Parathyroid adenoma (tissue), 2 donors: ENCODE data around the gene RAC3.

Experiments used
- H2AFZ ChIP-seq: fragments of 300-600 bp; sonication (generic); one replicate; pipeline ENCODE4 v1.7.0; 2017; ENCODE audit warnings: antibody characterized with exemption, mild to moderate bottlenecking
- H3K27ac ChIP-seq: fragments of 300-600 bp; sonication (generic); one replicate; pipeline ENCODE4 v1.7.0; 2017
- H3K27me3 ChIP-seq: fragments of 300-600 bp; sonication (generic); one replicate; pipeline ENCODE4 v1.7.0; 2017; ENCODE audit warnings: low read length; ENCODE audit not compliant: control insufficient read depth, insufficient read depth
- H3K36me3 ChIP-seq: fragments of 300-600 bp; sonication (generic); one replicate; pipeline ENCODE4 v1.7.0; 2017; ENCODE audit warnings: low read length; ENCODE audit not compliant: control insufficient read depth, insufficient read depth
- H3K4me1 ChIP-seq: fragments of 300-600 bp; sonication (generic); one replicate; pipeline ENCODE4 v1.7.0; 2017; ENCODE audit warnings: control low read depth
- H3K4me2 ChIP-seq: fragments of 300-600 bp; sonication (generic); one replicate; pipeline ENCODE4 v1.7.0; 2017; ENCODE audit warnings: low read length
- H3K4me3 ChIP-seq: fragments of 300-600 bp; sonication (generic); one replicate; pipeline ENCODE4 v1.7.0; 2017; ENCODE audit warnings: low read depth, low read length
- H3K79me2 ChIP-seq: fragments of 300-600 bp; sonication (generic); one replicate; pipeline ENCODE4 v1.7.0; 2017; ENCODE audit warnings: control low read depth
- H3K9ac ChIP-seq: fragments of 300-600 bp; sonication (generic); one replicate; pipeline ENCODE4 v1.7.0; 2017; ENCODE audit warnings: mild to moderate bottlenecking
- H3K9me3 ChIP-seq: fragments of 300-600 bp; sonication (generic); one replicate; pipeline ENCODE4 v1.7.0; 2017; ENCODE audit warnings: low read length; ENCODE audit not compliant: control insufficient read depth
- CTCF ChIP-seq: fragments of 300-600 bp; sonication (generic); IDR thresholded peaks from one replicate; pipeline ENCODE4 v1.7.0; 2017; ENCODE audit warnings: antibody characterized with exemption, mild to moderate bottlenecking
- donor health status: primary hyperparathyroidism.

RAC3 gene

GRCh38 chr17:82043507-82043906 lies 12.0 kb downstream of the RAC3 start:
- Histone ChIP-seq H3K4me1 (no peaks in the 10 kb centered on the region), H3K36me3 (no peaks in the 10 kb centered on the region), H3K27me3 (no peaks in the 10 kb centered on the region), H3K4me2 (no peak overlapping the region), H3K9me3 (no peaks in the 10 kb centered on the region), H2AFZ (no peak overlapping the region), H3K4me3 (no peak overlapping the region), H3K27ac (no peak overlapping the region), H3K9ac (no peak overlapping the region), H3K79me2 (no peaks in the 10 kb centered on the region)
- TF ChIP-seq CTCF: no peak

GRCh38 chr17:82045936-82046484 lies 14.5 kb downstream of the RAC3 start:
- H3K4me1 ChIP-seq: no peaks in the 10 kb centered on the region
- no peak overlapping the region for H2AFZ ChIP-seq
- no peak overlapping the region for H3K27ac ChIP-seq
- no peak overlapping the region for H3K4me2 ChIP-seq
- no peak overlapping the region for H3K4me3 ChIP-seq
- no peaks in the 10 kb centered on the region for H3K9me3 ChIP-seq
- H3K9ac ChIP-seq: no peak overlapping the region
- H3K79me2 ChIP-seq: no peaks in the 10 kb centered on the region
- H3K27me3 ChIP-seq: no peaks in the 10 kb centered on the region
- TF ChIP-seq CTCF: no peak
- H3K36me3 ChIP-seq: no peaks in the 10 kb centered on the region

- no peak overlapping the region for H3K27ac ChIP-seq
- TF ChIP-seq CTCF: no peak
- H3K36me3 ChIP-seq: no peaks in the 10 kb centered on the region
These were observed 15.4 kb downstream of the RAC3 start for GRCh38 chr17:82046903-82047302.

GRCh38 chr17:82047379-82047778 lies 15.9 kb downstream of the RAC3 start:
- no peak overlapping the region for H3K9ac ChIP-seq
- H2AFZ ChIP-seq: no peak overlapping the region
- H3K4me1 ChIP-seq: no peaks in the 10 kb centered on the region
- H3K36me3 ChIP-seq: no peaks in the 10 kb centered on the region
- no peaks in the 10 kb centered on the region for H3K79me2 ChIP-seq
- H3K27me3 ChIP-seq: no peaks in the 10 kb centered on the region
- no peaks in the 10 kb centered on the region for H3K9me3 ChIP-seq
- H3K4me2 ChIP-seq: no peak overlapping the region
- no peak overlapping the region for H3K4me3 ChIP-seq
- no peak overlapping the region for H3K27ac ChIP-seq
- no peak for TF ChIP-seq CTCF

More at GRCh38 chr17:82046903-82047302, 15.4 kb downstream of the RAC3 start:
- Histone ChIP-seq H3K4me2 (no peak overlapping the region), H3K27me3 (no peaks in the 10 kb centered on the region), H3K9ac (no peak overlapping the region), H2AFZ (no peak overlapping the region), H3K79me2 (no peaks in the 10 kb centered on the region), H3K4me1 (no peaks in the 10 kb centered on the region), H3K9me3 (no peaks in the 10 kb centered on the region), H3K4me3 (no peak overlapping the region)

GRCh38 chr17:82047914-82048570 lies 16.6 kb downstream of the RAC3 start:
- H3K27ac ChIP-seq: no peak overlapping the region

More at GRCh38 chr17:82047914-82048570, 16.6 kb downstream of the RAC3 start:
- no peaks in the 10 kb centered on the region for H3K4me1 ChIP-seq
- no peaks in the 10 kb centered on the region for H3K27me3 ChIP-seq
- no peak overlapping the region for H3K4me3 ChIP-seq
- no peaks in the 10 kb centered on the region for H3K9me3 ChIP-seq
- no peaks in the 10 kb centered on the region for H3K36me3 ChIP-seq
- TF ChIP-seq CTCF: no peak
- H3K4me2 ChIP-seq: no peak overlapping the region
- H3K79me2 ChIP-seq: no peaks in the 10 kb centered on the region
- no peak overlapping the region for H3K9ac ChIP-seq
- H2AFZ ChIP-seq: no peak overlapping the region
